GM18909 (cell line): ENCODE measurements around the gene HJURP.

Source experiments
- ATAC-seq: cut with Tn5 transposase; IDR thresholded peaks from one replicate; pipeline ENCODE4 v1.9.1; 2021; ENCODE audit warnings: mild to moderate bottlenecking; ENCODE audit not compliant: unreplicated experiment, poor library complexity

The HJURP gene

DNA sequence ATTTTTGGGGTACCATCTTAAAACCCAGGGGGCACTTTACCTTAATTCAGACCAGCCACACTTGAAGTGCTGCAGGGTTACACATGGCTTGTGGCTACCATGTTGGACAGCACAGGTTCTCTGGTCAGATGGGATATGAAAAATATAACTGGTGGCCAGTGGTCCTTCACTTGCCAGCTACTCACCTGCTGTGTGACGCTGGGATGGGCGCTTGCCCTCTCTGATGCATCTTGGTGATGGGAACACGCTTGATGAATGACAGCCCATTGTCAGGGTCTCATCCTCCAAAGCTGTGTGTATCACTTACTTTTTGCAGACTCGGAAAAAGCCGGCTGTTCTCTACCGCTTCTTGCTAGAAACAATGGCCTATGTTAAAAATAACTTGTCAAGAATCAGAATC lies 22.5 kb downstream of the HJURP start:
- ATAC-seq: no peak

DNA sequence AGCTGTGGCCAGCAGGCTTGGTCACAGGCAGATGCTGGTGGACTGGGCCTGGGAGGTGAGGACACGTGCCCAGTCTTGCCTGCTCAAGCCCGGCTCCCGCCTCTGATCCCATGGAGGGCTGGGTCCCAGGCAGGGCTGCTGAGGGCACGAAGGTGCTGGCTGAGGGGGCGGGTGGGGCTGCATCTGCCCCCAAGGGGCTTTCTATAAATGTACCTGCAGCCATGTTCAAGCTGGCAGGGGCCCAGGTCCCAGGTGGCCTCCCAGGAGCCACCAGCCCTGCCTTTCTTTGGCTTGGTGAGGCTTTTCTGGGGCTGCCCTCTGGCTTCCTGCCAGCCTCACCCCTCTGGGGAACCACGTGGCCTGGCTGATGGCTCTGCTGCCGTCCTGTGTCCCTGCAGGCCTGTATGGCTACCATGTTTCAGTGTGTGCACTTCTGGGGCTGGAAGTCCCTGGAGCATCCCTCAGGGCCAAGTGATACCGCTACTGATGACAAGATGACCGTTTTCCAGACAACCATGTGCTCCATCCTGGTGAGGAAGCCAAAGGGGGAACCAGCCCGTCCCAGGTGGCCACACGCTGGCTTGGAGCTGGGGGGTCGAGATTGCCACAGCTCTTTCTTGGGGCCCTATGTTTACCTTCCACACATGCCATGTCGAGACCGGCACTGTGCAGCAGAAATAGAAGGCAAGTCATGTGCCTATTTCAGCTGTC lies 23.2 kb downstream of the HJURP start:
- ATAC-seq: no peak

DNA sequence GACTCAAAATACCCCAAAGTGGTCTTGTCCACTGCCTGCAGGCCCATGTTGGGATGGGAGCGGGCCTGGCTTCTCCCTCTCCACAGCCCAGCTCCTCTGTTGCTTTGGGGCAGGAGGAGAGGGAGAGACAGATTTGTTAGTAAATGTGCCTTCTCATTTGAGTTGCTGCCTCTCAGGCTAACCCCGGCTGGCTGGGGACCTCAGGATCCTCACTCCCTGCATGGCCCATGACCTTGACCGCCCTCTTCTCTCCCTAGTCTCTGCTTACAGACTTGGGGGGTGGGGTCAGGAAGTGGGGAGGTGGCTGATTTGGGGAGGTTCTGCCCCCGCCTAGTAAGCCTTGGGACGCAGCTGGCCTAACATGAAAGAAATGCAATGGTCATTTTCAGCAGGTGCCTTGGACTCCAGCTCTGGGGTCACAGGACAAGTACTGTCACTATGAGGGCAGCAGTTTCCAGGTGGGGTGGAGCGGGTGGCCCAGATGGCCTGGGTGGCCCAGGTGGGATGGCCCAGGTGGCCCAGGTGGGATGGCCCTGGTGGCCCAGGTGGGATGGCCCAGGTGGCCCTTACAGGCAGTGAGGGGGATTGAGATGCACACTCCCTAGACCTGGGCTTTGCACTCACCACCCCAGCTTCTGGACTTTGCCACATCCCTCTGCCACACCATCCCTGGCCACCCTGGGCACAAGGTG lies 24.1 kb downstream of the HJURP start:
- no peak for ATAC-seq

DNA sequence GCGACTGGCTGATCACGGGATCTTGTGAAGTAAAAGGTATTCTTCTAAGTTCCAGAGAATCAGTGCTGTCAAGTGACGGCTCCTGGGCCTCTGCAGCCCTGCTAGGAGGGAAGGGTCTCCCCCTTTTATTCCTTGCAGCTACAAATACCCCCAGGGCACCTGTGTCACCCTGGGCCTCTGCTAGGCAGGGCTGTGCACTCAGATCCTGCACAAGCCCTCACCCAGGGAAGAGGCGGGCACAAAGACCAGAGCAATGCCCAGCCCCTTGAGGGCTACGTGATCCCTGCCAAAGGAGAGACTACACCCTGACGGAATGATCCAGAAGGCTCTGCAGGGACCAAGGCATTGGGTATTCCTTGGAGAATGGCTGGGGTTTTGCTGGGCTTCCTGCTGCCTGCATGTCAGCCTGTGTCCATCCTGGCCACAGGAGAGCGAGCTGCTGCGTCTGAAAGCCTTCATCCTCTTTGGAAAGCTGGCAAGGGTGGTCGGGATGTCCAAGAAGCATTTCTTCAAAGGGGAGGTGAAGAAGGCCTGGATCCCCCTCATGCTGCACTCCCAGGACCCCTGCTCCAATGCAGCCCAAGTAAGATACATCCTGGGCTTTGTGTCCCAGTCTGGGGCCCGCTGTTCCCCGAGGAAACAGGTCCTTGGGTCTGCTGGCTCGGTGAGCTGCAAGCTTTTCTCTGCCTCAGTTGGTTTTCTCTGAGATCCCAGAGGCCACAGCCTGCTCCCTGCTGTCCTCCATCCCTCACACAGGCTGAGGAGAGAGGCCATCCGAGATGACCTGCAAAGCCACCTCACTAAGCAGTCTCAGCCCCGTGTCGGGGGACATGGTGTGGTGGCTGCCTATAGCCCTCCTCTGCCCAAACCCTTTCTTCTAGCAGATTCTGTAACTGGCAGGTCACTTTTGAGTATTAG lies 24.9 kb downstream of the HJURP start:
- no peak for ATAC-seq

DNA sequence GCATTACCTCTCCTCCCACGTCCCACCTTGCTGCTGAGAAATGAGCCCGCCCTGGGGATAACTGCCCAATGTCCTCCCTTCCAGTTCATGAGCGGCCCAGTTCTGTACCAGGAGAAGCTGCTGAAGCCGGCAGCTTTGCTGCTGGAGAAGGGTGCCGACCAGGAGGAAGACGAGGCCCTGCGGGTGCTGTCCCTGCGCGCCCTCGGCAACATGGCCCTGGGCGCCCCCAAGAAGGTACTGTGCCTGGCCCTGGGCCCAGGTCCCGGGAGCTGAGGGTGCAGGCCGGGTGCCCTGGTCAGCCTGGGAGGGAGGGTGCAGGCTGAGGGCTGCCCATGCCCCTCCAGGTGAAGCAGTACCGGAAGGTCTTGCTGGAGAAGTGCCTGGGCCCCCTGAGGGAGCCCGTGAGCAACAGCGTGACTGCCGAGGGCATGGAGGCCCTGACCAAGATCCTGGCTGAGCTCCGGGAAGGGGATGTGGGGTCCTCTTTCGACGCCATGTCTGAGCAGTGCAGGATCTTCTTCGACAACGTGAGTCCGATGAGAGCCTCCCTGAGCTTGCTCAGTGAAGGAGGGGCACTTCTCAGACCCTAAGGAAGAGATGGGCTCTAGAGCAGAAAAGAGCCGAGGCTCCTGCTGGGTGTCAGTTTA lies 25.7 kb downstream of the HJURP start:
- no peak for ATAC-seq

DNA sequence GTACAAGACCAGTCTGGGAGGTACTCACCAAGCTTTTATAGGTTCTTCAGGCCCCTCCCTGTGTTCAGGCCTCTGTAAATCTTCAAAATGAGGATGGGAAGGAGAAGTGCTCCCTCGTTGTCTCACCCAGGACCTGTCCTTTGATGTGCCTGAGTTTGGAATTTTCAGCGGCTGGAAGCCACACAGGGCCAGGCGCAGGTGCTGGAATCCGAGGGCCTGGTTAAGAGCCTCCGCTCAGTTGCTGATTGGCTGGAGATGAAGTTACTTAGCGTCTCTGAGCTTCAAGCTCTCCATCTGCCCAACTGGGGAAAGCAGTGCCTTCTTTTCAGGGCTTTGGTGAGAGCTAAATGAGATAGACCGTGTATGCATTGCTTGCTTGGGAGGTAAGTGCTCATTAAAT lies 30.0 kb downstream of the HJURP start:
- no peak for ATAC-seq

DNA sequence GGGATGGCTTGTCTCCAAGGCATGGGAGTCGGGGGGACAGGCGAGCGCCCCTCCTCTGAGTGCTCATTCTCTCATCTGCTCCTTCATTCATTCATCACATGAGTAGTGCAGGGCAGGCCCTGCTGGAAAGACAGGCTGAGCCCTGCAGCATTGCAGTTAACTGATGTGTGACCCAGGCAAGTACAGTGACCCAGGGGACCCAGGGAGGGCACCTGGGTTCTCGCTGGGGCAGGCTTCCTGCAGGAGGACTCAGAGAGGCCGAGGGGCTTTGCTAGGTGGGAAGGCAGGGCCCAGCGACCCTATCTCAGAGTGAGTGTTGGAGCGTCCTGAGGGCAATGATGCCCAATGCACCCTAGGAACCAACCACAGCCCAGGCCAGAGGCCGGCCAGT lies 30.6 kb downstream of the HJURP start:
- ATAC-seq: no peak

DNA sequence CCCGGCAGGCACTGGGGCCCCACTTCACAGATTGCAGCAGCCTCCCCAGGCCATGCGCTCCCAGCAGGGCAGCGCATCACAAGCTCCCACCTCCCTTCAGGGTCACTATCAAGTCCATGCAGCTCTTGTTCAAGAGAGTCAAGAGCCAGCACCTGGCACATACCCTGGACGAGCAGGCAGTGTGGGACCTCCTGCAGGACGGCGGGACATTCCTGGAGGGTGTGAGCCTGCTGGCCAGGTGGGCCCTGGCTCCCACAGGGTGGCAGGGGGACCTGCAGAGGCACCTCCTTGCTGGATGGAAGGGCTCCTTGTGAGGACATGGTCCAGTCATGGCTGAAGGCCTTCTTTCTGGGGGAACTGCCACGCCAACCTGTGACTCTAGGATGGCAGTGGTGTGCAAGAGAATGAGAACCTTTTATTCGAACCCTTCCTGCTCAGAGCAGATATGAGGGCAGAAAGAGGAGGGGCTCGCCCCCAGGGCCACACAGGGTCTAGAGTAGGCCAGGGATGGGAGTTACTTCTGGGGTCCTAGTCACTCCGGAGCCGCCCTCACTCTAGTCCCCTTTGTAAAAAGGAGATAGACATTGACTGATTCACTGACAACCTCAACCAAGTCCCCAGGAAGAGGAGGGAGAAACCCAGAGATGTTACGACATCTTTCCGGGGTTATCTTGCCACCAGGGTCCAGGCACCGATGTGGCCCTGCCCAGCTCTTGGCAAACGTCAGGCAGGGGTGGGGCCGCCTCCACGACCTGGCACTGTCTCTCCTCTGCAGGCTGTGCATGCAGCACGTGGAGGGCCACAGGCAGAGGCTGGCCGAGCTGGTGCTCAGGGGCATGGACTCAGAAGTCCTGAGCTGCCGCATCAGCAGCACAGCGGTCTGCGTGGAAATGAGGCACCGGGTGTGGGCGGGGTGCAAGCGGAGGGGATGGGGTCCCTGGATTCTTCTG lies 31.3 kb downstream of the HJURP start:
- no peak for ATAC-seq

DNA sequence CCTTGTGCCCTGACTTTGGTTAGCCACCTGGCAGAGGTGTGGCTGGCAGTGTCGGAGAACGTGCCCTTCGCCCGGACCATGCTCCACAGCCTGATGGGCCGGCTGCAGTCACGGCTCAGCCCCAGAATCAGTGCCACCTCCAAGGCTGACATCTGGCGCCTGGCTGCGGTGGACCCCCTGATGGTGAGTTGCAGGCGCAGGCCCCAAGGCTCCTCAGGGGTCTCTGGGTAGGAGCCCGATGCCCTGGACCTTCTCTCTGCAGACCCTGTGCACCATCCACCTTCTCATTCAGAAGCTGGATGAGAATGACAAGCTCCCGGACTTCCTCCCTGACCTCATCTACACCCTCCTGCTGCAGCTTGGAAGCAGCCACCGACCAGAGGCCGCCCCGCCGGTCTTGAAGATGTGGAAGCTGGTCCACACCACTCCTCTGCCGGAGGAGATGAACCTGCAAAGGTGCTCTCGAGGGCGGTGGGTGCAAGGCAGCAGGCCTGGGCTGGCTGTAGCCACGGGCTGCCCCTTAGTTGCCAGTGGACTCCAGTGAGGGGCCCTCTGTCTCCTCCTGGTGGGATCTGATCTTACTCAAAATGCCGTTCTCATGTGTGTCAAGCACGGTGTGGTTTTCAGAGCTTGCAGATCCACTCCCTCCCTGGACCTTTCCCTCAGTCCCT lies 32.1 kb downstream of the HJURP start:
- no peak for ATAC-seq

DNA sequence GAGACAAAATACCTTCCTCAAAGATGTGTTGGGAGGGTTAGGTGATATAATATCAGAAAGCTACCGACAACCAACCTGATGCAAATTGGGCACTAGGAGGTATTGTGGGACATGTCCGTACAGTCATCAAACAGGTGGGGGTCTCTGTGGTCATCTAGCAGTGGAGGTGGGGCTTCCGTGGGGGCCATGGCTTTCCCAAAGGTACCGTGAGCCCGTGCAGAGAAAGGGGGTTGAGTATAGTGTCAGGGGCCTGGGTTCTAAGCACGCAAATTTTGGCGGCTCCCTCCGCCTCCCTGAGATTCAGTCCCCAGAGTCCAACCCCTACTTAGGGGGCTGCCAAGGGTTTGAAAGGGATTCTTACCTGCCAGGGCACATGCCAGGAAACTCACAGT lies 32.6 kb downstream of the HJURP start:
- no peak for ATAC-seq

DNA sequence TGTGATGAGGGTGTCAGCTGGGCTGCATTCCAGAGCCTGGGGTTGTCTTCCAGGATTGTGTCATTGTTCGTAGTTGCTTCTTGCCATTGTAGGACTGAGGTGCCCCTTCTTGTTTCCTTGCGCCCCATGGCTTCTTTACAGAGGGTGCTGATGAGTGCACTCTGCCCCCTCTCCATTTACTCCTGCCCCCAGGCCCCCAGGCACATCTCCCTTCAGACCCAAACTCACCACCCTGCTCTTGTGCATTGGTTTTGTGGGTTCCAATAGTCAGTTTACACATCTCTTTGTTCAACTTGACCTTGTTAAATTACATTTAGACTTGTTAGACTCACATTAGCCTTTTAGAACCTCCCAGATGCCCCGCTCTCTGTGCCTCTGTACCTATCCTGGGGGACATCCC lies 33.1 kb downstream of the HJURP start:
- no peak for ATAC-seq

DNA sequence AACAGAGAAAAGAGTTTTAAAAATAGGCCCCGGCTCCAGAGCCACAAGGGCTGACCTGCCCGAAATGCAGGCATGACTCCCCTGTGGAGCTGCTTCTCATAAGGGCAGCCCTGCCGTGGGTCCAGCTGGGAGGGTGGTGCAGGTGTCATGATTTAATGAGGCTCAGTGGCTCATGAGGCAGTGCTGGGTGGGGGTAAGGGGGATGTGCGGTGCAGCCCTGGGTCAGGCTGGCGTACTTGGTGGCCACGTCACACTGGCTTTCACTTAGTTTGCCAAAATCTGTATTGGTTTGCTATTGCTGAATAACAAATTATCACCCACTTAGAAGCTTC lies 33.6 kb downstream of the HJURP start:
- no peak for ATAC-seq

DNA sequence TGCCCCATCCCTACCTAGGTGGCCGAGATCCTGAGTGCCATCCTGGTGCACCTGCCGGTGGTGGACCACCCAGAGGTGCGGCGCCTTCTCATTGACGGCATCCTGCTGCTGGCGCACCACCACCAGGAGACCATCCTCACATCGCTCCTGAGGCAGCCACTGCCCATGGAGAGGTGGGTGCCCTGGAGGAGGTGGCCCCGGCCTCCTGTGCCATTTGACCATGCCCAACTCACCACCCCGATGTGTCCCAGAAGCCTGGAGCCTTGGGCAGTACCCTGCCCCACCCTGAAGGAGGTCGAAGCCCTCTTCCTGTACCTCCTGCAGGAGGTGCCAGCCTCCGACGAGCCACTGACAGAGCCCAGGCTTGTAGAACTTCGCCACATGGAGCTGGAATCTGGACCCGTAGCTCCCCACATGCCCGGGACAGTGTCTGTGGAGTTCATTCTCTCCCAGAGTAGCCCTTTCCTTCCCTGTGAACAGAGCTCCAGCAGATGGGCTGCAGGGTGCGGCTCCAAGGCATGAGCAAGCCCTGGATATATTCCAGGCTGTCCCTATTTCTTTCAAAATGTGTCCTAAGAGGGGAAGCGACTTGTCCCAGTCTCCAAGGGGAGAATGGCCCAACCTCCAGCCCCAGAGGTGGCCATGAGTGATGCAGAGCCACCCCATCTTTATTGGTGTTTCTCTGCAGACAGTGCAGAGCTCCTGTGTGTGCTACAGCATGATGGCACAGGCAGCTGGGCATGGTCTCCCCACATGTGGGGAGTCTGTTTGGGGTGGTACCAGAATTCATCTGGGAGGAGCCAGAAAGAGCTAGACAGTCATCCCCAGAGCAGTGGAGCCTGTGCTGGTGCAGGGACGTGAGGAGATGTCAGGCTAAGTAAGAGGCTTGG lies 34.2 kb downstream of the HJURP start:
- no peak for ATAC-seq

DNA sequence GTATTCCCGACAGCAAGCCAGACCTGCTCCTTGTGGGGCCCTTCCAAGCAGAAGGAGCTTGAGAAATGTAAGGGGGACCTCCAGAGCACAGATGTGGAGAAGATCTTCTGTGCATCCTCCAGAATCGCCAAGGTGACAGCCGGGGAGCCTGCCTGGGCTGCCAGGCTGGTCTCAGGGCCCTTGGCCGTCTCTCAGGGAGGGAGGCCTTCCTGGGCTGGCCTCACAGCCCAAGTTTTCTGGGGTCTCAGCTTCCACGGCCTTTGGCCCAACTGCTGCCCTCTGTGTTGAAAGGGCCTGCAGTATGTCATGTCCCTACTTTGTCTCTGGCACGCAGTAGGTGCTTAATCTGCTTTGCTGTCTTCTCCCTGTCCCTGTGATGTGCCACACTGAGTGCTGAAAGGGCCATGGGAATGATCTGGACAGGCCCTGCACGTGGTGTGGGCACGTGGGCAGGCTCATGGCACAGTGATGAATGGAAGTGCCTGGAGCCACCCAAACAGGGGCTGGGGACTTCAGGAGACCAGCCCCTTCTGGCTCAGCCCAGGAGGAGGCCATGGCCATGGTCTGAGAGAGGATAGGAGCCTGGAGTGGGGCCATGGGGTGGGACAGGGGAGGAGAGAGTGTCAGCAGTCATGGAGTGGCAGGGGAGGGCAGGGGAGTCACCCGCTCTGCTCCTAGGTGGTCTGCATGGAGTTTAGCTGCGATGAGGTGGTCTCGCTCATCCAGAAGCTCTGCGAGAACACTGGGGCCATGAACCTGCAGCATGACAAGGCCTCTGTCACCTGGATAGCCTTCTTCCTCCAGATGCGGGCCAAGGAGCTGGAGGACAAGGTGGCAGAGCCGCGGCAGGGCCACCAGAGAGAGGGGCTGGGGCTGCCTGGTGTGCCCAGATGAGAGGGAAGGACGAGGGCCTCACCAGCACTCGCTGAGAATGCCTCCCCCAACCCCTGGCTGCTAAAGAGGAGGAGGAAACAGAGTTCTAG lies 35.4 kb downstream of the HJURP start:
- no peak for ATAC-seq

DNA sequence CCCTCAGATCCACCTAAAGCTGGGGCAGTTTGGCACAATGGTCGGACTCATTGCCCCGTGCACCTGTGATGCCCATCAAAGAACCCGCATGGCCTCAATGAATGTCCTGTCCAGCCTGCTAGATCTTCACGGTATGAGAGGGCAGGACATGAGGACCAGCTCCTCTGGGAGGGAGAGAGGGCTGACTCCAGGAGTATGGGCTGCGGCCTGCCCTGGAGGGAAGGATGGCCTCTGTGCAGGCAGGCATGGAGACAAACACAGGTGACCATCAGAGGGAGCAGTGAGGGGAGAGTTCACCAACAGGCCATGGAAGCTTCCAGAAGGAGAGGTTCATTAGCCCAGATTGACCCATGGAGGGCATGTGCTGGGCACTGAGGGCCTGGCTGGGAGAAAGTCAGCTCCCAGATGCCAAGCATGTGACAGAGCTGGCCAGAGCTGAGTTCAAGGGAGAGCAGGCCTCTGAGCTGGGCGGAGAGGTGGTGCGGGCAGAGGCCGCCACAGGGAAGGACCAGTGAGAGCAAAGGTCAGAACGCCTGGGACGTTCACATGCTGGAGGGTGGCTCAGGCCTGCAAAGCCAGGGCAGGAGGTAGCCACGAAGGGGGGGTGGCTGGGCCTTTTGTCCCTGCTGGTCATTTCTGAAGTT lies 36.2 kb downstream of the HJURP start:
- no peak for ATAC-seq

DNA sequence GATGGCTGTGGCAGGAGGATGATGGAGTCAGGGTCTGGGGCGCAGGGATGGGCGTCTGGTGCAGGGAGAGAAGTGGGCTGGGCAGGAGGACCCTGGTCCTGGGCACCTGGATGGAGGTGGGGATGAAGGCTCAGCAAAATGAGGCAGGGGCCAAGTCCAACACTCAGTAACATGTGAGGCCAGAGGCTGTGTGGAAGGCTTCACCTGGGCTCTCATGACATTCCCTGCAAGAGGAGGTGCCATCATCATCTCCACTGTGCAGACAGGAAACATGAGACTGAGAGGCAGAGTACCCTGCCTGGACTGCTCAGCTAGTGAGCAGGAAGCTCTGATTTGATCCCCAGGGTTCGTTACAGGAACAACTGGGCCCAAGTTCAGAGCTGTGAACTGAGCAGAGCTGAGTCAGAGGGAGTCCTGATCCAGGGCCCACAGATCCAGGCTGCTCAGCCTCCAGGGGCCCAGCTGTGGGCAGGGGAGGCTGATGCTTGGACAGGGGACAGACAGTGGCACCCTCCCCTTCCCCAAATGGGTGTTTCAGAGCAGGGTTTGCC lies 36.9 kb downstream of the HJURP start:
- no peak for ATAC-seq
